CD4-positive, alpha-beta T cell treated with Interleukin-17A for 4 hours (primary cell): ENCODE data around the gene HOXB8.

Experiments
- DNase-seq: peaks from one replicate; pipeline ENCODE4 v3.0.0-alpha.2; 2020; ENCODE audit warnings: mixed read lengths

Gene HOXB8

GRCh38 chr17:48596000-48596734 lies 18.9 kb downstream of the HOXB8 start:
- DNase-seq, result peak; percentile 41

- no peak for DNase-seq
These were observed 19.7 kb downstream of the HOXB8 start for GRCh38 chr17:48595278-48595999.

GRCh38 chr17:48594538-48595277 lies 20.4 kb downstream of the HOXB8 start:
- no peak for DNase-seq

GRCh38 chr17:48593840-48594537 lies 21.1 kb downstream of the HOXB8 start:
- DNase-seq, result peak; percentile 87

GRCh38 chr17:48593126-48593829 lies 21.8 kb downstream of the HOXB8 start, which contains the start of gene HOXB5:
HOXB5 (minus strand) TSS chr17:48593779; CDS start chr17:48593682, 97 bp downstream.
- DNase-seq, result peak; percentile 49

GRCh38 chr17:48592577-48592976 lies 22.5 kb downstream of the HOXB8 start:
- DNase-seq, result peak; percentile 37

GRCh38 chr17:48592057-48592514 lies 23.0 kb downstream of the HOXB8 start:
- no peak for DNase-seq

- no peak for DNase-seq
These were observed 23.6 kb downstream of the HOXB8 start for GRCh38 chr17:48591255-48592056.

GRCh38 chr17:48590607-48591161 lies 24.4 kb downstream of the HOXB8 start:
- DNase-seq, result no peak

GRCh38 chr17:48589831-48590606 lies 25.1 kb downstream of the HOXB8 start, which contains the start of gene HOXB3:
HOXB3 (minus strand) TSS chr17:48590241; CDS start chr17:48552474, 37,767 bp downstream.
- DNase-seq, result no peak

GRCh38 chr17:48589060-48589830 lies 25.8 kb downstream of the HOXB8 start:
- DNase-seq, result no peak

GRCh38 chr17:48588528-48588927 lies 26.6 kb downstream of the HOXB8 start:
- DNase-seq, result no peak

- DNase-seq, result no peak
These were observed 27.0 kb downstream of the HOXB8 start for GRCh38 chr17:48588074-48588415.

GRCh38 chr17:48587276-48588073 lies 27.6 kb downstream of the HOXB8 start:
- DNase-seq, result no peak

- DNase-seq, result peak; percentile 59
These were observed 28.5 kb downstream of the HOXB8 start for GRCh38 chr17:48586355-48587258.

- DNase-seq, result no peak
These were observed 30.8 kb downstream of the HOXB8 start for GRCh38 chr17:48584223-48584741.

GRCh38 chr17:48583708-48584222 lies 31.3 kb downstream of the HOXB8 start:
- no peak for DNase-seq
